ENCODE data around the gene ZDHHC5. TPM values are rescaled to one million over a fixed set of nuclear protein-coding genes. Genes with fewer than 3 reads are reported as not detected.
"Not testable (repeated sequence)": the region's sequence is repeated elsewhere in the genome, so short reads cannot be mapped to it uniquely, and the experiment has no call there.

The ZDHHC5 gene
- total RNA-seq, 4 donors from 2014 or later = 34.0 to 49.2 (median 46.2) TPM

- in situ Hi-C loops (cut with MboI; ENCODE audit: low sequenced_read_pairs in 4 of 4) = no loop called here
- ATAC-seq (no peak), DNase-seq (no peak)
- Histone ChIP-seq H3K4me3 (no peak overlapping the region), H3K27me3 (no peaks in the 10 kb centered on the region), H3K36me3 (peaks cover 0 to 35% of the 10 kb centered on the region in 2 donors), H3K27ac (no peak overlapping the region), H3K4me1 (no peaks in the 10 kb centered on the region), H3K9me3 (no peaks in the 10 kb centered on the region)
- TF ChIP-seq POLR2A (IDR thresholded peaks at IDR 0.05) (no peak), CTCF (IDR thresholded peaks at IDR 0.05 in 4 of 5, conservative IDR thresholded peaks at IDR 0.05 in 1 of 5) (no peak)
- intact Hi-C loops (cut with DNase I; ENCODE audit: low total_unique reads) = no loop called here
Measured at GRCh38 chr11:57681168-57681567, 13.3 kb downstream of the ZDHHC5 start.

GRCh38 chr11:57690474-57690873 is 22.6 kb downstream of the ZDHHC5 start:
- H3K4me3 ChIP-seq; in situ Hi-C loops (cut with MboI; ENCODE audit: low sequenced_read_pairs in 4 of 4); H3K27me3 ChIP-seq; ATAC-seq; DNase-seq; H3K9me3 ChIP-seq; intact Hi-C loops (cut with DNase I; ENCODE audit: low total_unique reads); H3K27ac ChIP-seq; H3K4me1 ChIP-seq: not testable (repeated sequence)
- peaks cover 13 to 89% of the 10 kb centered on the region in 2 donors for H3K36me3 ChIP-seq

- no peak overlapping the region for H3K27ac ChIP-seq
- H3K4me1 ChIP-seq = no peaks in the 10 kb centered on the region
- H3K36me3 ChIP-seq = peaks cover 13 to 89% of the 10 kb centered on the region in 2 donors
- in situ Hi-C loops (cut with MboI; ENCODE audit: low sequenced_read_pairs in 4 of 4) (no loop called here), intact Hi-C loops (cut with DNase I; ENCODE audit: low total_unique reads) (no loop called here)
- H3K4me3 ChIP-seq = no peak overlapping the region
- H3K9me3 ChIP-seq = no peaks in the 10 kb centered on the region
- no peak for ATAC-seq
- DNase-seq = no peak
- TF ChIP-seq POLR2A (IDR thresholded peaks at IDR 0.05) (no peak), CTCF (IDR thresholded peaks at IDR 0.05 in 4 of 5, conservative IDR thresholded peaks at IDR 0.05 in 1 of 5) (no peak)
- no peaks in the 10 kb centered on the region for H3K27me3 ChIP-seq
Measured at GRCh38 chr11:57698843-57699365, 31.0 kb downstream of the ZDHHC5 start.

GRCh38 chr11:57699813-57700212 is 31.9 kb downstream of the ZDHHC5 start:
- Histone ChIP-seq H3K4me3 (no peak overlapping the region), H3K36me3 (peaks cover 5 to 89% of the 10 kb centered on the region in 2 donors), H3K9me3 (no peaks in the 10 kb centered on the region), H3K27ac (no peak overlapping the region), H3K27me3 (no peaks in the 10 kb centered on the region), H3K4me1 (no peaks in the 10 kb centered on the region)
- DNase-seq (no peak), ATAC-seq (no peak)
- intact Hi-C loops (cut with DNase I; ENCODE audit: low total_unique reads) = no loop called here
- in situ Hi-C loops (cut with MboI; ENCODE audit: low sequenced_read_pairs in 4 of 4) = loop anchor here in 1 of 4 donors (25.0 kb wide), 1 partner anchor 887 kb away; the partner anchor contains the start of genes LPXN and ZFP91
- no peak for TF ChIP-seq POLR2A (IDR thresholded peaks at IDR 0.05)
- TF ChIP-seq CTCF (IDR thresholded peaks at IDR 0.05 in 4 of 5, conservative IDR thresholded peaks at IDR 0.05 in 1 of 5) = no peak

DNA sequence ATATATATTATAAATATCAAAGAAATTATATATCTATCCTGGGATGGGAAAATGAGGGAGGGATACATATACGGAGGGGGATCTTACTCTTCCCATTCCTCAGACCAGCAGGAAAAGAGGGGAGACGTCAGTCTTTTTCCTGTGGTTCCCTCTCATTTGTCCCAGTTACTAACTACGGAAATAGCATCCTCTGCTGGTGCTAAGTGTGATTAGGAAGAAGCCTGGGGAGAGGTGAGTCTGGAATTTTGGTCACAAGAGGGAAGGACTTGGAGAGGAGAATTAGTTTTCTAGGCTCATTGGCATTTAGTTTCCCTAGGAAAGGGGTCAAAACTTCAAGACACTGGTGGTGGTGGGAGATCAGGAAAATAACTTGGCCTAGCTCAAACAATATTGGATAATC is 32.5 kb downstream of the ZDHHC5 start:
- Histone ChIP-seq H3K27me3 (no peaks in the 10 kb centered on the region), H3K4me3 (no peak overlapping the region), H3K4me1 (no peaks in the 10 kb centered on the region), H3K9me3 (no peaks in the 10 kb centered on the region), H3K27ac (no peak overlapping the region), H3K36me3 (peaks cover 0 to 86% of the 10 kb centered on the region in 2 donors)
- intact Hi-C loops (cut with DNase I; ENCODE audit: low total_unique reads) (no loop called here), in situ Hi-C loops (cut with MboI; ENCODE audit: low sequenced_read_pairs in 4 of 4) (loop anchor here in 1 of 4 donors (25.0 kb wide), 1 partner anchor 887 kb away; the partner anchor contains the start of genes LPXN and ZFP91)
- no peak for DNase-seq
- no peak for TF ChIP-seq POLR2A (IDR thresholded peaks at IDR 0.05)
- no peak for TF ChIP-seq CTCF (IDR thresholded peaks at IDR 0.05 in 4 of 5, conservative IDR thresholded peaks at IDR 0.05 in 1 of 5)
- no peak for ATAC-seq
